Testis (tissue), 3 donors: ENCODE results near the gene SH3GL1. TPM values are rescaled to one million over a fixed set of nuclear protein-coding genes. Genes with fewer than 3 reads are reported as not detected.

Source experiments
- DNase-seq: peaks from one replicate; pipeline ENCODE4 v3.0.0-alpha.2; 2019
- H3K27ac ChIP-seq, 2 donors: fragments of 200-600 bp; sonication (generic); one replicate each; pipeline ENCODE4 v1.5.1; 2019
- H3K27me3 ChIP-seq: fragments of 200-600 bp; sonication (generic); one replicate; pipeline ENCODE4 v1.5.1; 2019
- H3K36me3 ChIP-seq: fragments of 200-600 bp; sonication (generic); one replicate; pipeline ENCODE4 v1.5.1; 2017; ENCODE audit warnings: low read depth; ENCODE audit errors: missing control alignments
- H3K4me1 ChIP-seq: fragments of 200-600 bp; sonication (generic); one replicate; pipeline ENCODE4 v1.5.1; 2019
- H3K4me3 ChIP-seq, 2 donors: fragments of 200-600 bp; sonication (generic); one replicate each; pipeline ENCODE4 v1.5.1; 2017 to 2019
- H3K9me3 ChIP-seq: fragments of 200-600 bp; sonication (generic); one replicate; pipeline ENCODE4 v1.5.1; 2017
- POLR2A ChIP-seq: fragments of 450-650 bp; IDR thresholded peaks from one replicate; pipeline ENCODE4 v1.6.1; 2017; ENCODE audit warnings: antibody characterized with exemption, mild to moderate bottlenecking, moderate library complexity
- WGBS, 2 donors: methylation state at CpG; one replicate each; pipeline ENCODE4 v1.1.5; 2018; 5-methylcytosine and 5-hydroxymethylcytosine counted together
- intact Hi-C: fragments of 100-400 bp; cut with DNase I; formaldehyde crosslinking; loops from one replicate; pipeline ENCODE4 v1.15.1; 2023; ENCODE audit warnings: low total_unique reads
- polyA plus RNA-seq: library from polyadenylated mRNA; stranded (reverse); fragments of 350-450 nt; fragmentation: Illumina TruSeq; extraction: RNeasy Lipid Tissue Mini Kit (QIAGEN cat#74804); gene quantifications from one replicate; pipeline ENCODE4 v1.2.3, GENCODE V29; 2014; ENCODE audit warnings: low read depth, low replicate concordance; ENCODE audit not compliant: insufficient read depth
- total RNA-seq, 2 donors: library from RNA; depleted of rRNA; stranded (reverse); fragments of >200 nt; gene quantifications; one replicate each; pipeline ENCODE4 v1.2.3, GENCODE V29; 2016
- TF ChIP-seq, protein P1 (sequence below), 3 experiments: fragments of 450-650 bp in 2 of 3; fragments of 200-600 bp in 1 of 3; sonication (generic) in 1 of 3; IDR thresholded peaks; one replicate each; pipeline ENCODE4 v1.5.1; 2016 to 2019; ENCODE audit warnings: antibody characterized with exemption in 3 of 3, mild to moderate bottlenecking in 2 of 3, moderate library complexity in 1 of 3

Gene SH3GL1
- total and polyA plus RNA-seq, 3 donors from 2014 or later, result 41.6 to 53.4 (median 47.3) TPM

DNA sequence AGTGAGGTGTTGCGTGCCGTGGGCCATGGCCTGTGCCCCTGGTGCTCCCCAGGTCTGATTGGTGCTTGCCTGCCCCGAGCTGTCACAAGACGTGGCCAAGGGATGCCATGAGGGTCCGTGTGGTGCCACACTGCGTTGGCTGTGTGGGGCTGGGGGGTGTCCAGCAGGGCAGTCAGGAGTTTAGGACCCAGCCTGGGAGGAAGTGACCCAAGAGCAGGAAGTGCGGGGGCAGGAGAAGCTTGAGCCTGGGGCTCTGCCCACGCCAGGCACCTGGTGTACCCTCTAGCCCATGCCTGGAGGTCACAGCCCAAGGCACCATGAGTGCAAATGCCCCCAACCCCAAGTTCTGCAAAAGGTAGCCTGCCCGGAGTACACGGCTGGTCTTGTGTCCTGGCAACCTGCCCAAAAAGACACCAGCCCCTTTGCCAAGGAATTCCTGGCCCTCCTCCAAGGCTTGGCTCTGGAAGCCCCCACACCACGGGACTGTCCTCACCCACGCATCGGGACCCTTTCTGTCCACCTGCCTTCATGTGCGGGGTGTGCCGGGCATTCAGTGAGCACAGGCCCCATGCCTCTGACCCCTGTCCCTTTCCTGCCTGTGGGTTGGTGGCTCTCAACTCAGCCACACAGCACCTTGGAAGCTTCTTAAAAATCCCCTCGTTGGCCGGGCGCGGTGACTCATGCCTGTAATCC, 32.1 kb downstream of the SH3GL1 start:
- Histone ChIP-seq H3K4me1 (peaks cover 43% of the 10 kb centered on the region), H3K27ac (no peak overlapping the region), H3K9me3 (no peaks in the 10 kb centered on the region), H3K4me3 (no peak overlapping the region), H3K27me3 (no peaks in the 10 kb centered on the region), H3K36me3 (no peaks in the 10 kb centered on the region)
- intact Hi-C loops, result no loop called here
- DNase-seq, result no peak
- no peak for TF ChIP-seq POLR2A
- TF ChIP-seq, protein P1, sequence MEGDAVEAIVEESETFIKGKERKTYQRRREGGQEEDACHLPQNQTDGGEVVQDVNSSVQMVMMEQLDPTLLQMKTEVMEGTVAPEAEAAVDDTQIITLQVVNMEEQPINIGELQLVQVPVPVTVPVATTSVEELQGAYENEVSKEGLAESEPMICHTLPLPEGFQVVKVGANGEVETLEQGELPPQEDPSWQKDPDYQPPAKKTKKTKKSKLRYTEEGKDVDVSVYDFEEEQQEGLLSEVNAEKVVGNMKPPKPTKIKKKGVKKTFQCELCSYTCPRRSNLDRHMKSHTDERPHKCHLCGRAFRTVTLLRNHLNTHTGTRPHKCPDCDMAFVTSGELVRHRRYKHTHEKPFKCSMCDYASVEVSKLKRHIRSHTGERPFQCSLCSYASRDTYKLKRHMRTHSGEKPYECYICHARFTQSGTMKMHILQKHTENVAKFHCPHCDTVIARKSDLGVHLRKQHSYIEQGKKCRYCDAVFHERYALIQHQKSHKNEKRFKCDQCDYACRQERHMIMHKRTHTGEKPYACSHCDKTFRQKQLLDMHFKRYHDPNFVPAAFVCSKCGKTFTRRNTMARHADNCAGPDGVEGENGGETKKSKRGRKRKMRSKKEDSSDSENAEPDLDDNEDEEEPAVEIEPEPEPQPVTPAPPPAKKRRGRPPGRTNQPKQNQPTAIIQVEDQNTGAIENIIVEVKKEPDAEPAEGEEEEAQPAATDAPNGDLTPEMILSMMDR (IDR thresholded peaks at IDR 0.05), result no peak
- 46 to 61% methylated on average over 16 to 19 of the region's 19 CpGs for WGBS, 2 donors

DNA sequence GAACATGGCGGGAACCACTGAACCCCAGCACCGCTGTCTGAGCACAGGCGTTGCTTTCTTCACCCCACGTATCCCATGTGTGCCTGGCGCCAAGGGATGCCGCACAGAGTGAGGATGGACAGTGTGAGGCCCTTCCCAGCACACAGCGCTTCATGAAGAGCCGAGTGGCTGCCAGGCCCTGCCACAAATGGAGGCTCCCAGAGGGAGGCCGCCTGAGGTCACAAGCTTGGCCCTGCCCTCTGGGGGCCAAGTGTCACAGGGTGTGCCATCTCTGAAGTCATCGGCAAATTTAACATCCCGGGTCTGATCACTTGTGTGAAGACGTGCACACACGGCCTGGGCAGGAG, 32.6 kb downstream of the SH3GL1 start:
- DNase-seq, result no peak
- intact Hi-C loops, result no loop called here
- no peaks in the 10 kb centered on the region for H3K9me3 ChIP-seq
- H3K27ac ChIP-seq, result no peak overlapping the region
- H3K27me3 ChIP-seq, result no peaks in the 10 kb centered on the region
- WGBS, 2 donors, result 86 to 93% methylated on average over 13 of the region's 13 CpGs
- H3K4me3 ChIP-seq, result no peak overlapping the region
- H3K36me3 ChIP-seq, result no peaks in the 10 kb centered on the region
- TF ChIP-seq, protein P1 (IDR thresholded peaks at IDR 0.05), result no peak
- TF ChIP-seq POLR2A, result no peak
- H3K4me1 ChIP-seq, result peaks cover 38% of the 10 kb centered on the region

DNA sequence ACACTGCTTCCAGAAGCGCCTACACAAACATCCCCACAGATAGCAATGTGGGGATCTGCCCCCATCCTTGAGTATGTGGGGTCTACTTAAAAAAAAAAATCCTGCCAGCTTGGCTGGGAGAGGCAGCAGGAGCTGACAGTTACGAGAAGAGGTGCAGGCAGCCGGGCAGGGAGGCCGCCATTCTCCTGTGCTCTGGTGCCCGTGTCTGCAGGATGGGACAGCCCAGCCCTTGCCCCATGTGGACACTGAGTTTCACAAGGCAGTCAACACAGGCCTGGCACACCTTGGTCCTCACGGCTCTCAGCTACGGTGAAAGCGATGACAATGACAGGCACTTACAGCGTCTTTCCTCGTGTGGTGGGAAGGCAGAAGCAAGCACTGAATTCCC, 33.0 kb downstream of the SH3GL1 start:
- Histone ChIP-seq H3K36me3 (no peaks in the 10 kb centered on the region), H3K27me3 (no peaks in the 10 kb centered on the region), H3K9me3 (no peaks in the 10 kb centered on the region), H3K4me3 (no peak overlapping the region), H3K4me1 (peaks cover 37% of the 10 kb centered on the region), H3K27ac (peak overlapping the region in 1 of 2 donors; percentile 24)
- intact Hi-C loops, result no loop called here
- no peak for DNase-seq
- no peak for TF ChIP-seq POLR2A
- TF ChIP-seq, protein P1 (IDR thresholded peaks at IDR 0.05), result no peak
- 92 to 95% methylated on average over 8 to 10 of the region's 10 CpGs for WGBS, 2 donors

DNA sequence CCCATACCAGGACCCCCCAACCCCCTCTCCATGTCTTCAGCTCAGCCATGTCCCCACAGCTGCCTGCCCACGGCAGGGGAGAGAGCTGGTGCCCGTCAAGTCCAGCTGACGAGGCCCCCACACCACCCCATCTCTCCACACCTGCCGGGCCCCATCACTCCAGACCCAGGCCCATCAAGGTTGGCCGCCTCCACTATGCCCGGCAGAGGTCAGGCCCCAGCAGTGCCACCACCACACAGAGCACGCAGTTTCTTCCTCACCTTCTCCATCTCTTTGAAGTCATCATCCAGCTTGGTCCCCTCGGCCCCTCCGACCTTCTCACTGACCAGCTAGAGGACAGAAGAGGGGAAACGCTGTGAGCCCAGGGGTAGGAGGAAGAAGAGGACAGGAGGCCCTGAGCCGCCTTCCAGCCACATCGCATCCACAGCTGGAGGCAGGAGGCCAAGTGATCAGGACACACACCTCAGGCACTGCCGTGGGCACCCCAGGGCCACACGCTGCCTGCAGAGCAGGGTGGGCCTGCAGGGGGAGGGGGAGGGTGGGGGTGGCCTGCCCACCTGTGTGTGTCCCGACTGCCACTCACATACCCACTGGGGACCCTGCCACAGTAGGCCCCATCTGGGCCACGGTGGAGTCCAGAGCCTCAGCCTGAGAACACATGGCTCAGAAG, 33.5 kb downstream of the SH3GL1 start:
- intact Hi-C loops, result no loop called here
- Histone ChIP-seq H3K36me3 (no peaks in the 10 kb centered on the region), H3K27ac (peak overlapping the region in 1 of 2 donors; percentile 24), H3K9me3 (no peaks in the 10 kb centered on the region), H3K4me3 (no peak overlapping the region), H3K27me3 (no peaks in the 10 kb centered on the region), H3K4me1 (peaks cover 37% of the 10 kb centered on the region)
- DNase-seq, result no peak
- TF ChIP-seq POLR2A, result no peak
- TF ChIP-seq, protein P1 (IDR thresholded peaks at IDR 0.05), result no peak
- WGBS, 2 donors, result 88 to 94% methylated on average over 10 to 16 of the region's 16 CpGs
